ACC112 (cell line): ENCODE results near the gene FERMT2.

ENCODE experiments used
- H2AFZ ChIP-seq: fragments of 200-600 bp; sonication (generic); one replicate; pipeline ENCODE4 v1.6.0; 2017; ENCODE audit warnings: antibody characterized with exemption, low read length; ENCODE audit not compliant: unreplicated experiment
- H3K27ac ChIP-seq: fragments of 200-600 bp; sonication (generic); 2 replicates; pipeline ENCODE4 v1.5.1; 2014; ENCODE audit warnings: low read depth, mild to moderate bottlenecking, antibody characterized with exemption, low read length, moderate library complexity
- H3K27me3 ChIP-seq: fragments of 200-600 bp; sonication (generic); 2 replicates; pipeline ENCODE4 v1.6.1; 2014; ENCODE audit warnings: mild to moderate bottlenecking, antibody characterized with exemption, low read length, moderate library complexity, mixed read lengths; ENCODE audit not compliant: insufficient read depth
- H3K36me3 ChIP-seq: fragments of 200-600 bp; sonication (generic); 2 replicates; pipeline ENCODE4 v1.6.1; 2016; ENCODE audit warnings: mild to moderate bottlenecking, antibody characterized with exemption, low read length, moderate library complexity, mixed read lengths; ENCODE audit not compliant: insufficient read depth
- H3K4me1 ChIP-seq: fragments of 200-600 bp; sonication (generic); one replicate; pipeline ENCODE4 v1.6.1; 2016; ENCODE audit warnings: low read length, mixed read lengths; ENCODE audit not compliant: insufficient read depth, unreplicated experiment, control insufficient read depth
- H3K4me3 ChIP-seq: fragments of 200-600 bp; sonication (generic); 2 replicates; pipeline ENCODE4 v1.5.1; 2014; ENCODE audit warnings: mild to moderate bottlenecking, low read depth, low read length
- H3K79me2 ChIP-seq: fragments of 200-600 bp; sonication (generic); one replicate; pipeline ENCODE4 v1.6.0; 2016; ENCODE audit warnings: low read length; ENCODE audit not compliant: control insufficient read depth, unreplicated experiment, insufficient read depth

Gene FERMT2

DNA sequence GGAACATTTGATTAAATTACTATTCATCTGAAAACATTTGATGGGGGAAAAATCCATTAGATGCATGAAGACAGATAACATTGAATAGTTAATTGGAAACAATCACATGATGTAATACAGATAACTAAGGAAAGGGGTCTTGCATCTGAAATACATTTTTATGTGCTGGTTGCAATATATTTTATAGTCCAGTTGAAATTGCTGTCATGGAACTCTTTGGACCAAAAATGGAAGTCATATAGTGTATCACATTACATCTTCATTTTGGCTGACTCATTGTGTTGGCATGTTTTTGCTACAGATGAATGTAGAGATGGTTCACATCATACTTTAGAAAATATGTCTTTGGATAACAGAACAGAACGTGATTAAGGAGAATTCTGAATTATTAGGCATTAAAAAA is 116.4 kb downstream of the FERMT2 start:
- Histone ChIP-seq H2AFZ (no peak overlapping the region), H3K36me3 (no peaks in the 10 kb centered on the region), H3K4me1 (peaks cover 46% of the 10 kb centered on the region), H3K4me3 (no peak overlapping the region), H3K27ac (peak overlapping the region; percentile 99), H3K79me2 (no peaks in the 10 kb centered on the region), H3K27me3 (no peaks in the 10 kb centered on the region)

DNA sequence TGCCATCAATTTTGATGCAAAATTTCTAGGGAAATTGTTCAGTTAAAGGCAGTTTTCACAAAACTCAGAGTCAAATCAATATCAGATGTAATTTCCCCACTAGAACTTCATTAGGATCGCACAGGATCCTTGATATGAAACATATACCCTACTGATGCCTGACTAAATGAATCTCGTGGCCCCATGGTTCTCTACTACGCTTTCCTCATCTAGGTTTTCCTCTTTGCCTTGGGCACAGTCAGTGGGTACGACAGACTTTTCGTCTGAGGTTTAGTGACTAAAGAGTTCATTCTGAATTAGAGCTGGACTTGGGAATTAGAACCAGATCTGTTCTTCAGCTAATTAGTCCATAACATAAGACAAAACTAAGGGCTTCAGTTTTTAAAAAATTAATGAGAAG is 117.0 kb downstream of the FERMT2 start:
- no peak overlapping the region for H3K4me3 ChIP-seq
- H3K27ac ChIP-seq: peak overlapping the region; percentile 99
- H3K36me3 ChIP-seq: no peaks in the 10 kb centered on the region
- H2AFZ ChIP-seq: peak overlapping the region; percentile 20
- H3K27me3 ChIP-seq: no peaks in the 10 kb centered on the region
- H3K4me1 ChIP-seq: peaks cover 46% of the 10 kb centered on the region
- H3K79me2 ChIP-seq: no peaks in the 10 kb centered on the region

DNA sequence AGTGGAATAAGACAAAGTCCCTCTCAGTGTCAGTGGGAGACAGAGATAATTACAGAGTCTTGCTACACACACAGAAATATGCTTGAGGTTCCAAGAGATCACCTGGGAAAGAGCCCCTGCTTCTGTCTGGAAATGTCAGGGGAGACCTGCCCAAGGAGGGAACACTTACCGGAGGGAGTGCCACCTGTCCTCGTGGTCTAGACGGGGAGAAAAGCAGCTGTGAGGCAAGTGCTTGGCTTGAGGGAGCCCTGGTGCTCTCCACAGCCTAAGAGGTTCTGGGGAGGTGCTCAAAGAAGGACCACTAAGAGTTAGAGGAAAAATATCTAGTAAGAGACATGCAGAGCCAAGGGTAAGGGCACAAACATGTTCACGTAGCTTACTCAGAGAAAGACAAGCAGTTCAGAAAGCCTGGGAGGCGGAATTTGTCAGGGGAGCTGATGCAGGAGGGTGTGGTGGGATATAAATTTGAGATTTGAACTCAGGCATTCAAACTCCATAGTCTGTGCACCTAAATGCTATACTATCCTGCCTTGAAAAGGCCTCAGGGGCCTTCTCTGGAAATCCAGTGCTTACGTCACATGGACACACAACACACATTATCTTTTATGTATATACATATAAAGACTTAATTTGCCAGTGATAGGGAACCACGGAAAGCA is 121.2 kb downstream of the FERMT2 start:
- H2AFZ ChIP-seq: no peak overlapping the region
- peaks cover 28% of the 10 kb centered on the region for H3K4me1 ChIP-seq
- no peak overlapping the region for H3K4me3 ChIP-seq
- H3K79me2 ChIP-seq: no peaks in the 10 kb centered on the region
- H3K36me3 ChIP-seq: no peaks in the 10 kb centered on the region
- no peaks in the 10 kb centered on the region for H3K27me3 ChIP-seq
- no peak overlapping the region for H3K27ac ChIP-seq

DNA sequence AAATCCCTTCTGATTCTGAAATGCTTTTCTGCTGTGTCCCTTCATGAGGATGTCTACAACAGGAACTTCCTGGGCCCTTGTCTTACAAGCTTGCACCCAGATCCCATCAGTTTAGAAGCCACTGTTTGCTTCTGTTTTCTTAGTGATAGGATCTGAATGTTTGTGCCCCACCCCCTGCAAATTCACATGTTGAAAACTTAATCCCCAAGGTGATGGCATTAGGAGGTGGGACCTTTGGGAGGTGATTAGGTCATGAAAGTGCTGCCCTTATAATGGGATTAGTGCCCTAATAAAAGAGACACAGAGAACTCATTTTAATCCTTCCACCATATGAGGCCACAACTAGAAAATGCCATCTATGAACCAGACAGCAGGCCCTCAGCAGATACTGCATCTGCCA is 123.4 kb downstream of the FERMT2 start:
- H3K4me3 ChIP-seq: no peak overlapping the region
- no peaks in the 10 kb centered on the region for H3K36me3 ChIP-seq
- H3K27me3 ChIP-seq: no peaks in the 10 kb centered on the region
- no peaks in the 10 kb centered on the region for H3K79me2 ChIP-seq
- peaks cover 21% of the 10 kb centered on the region for H3K4me1 ChIP-seq
- H3K27ac ChIP-seq: no peak overlapping the region
- no peak overlapping the region for H2AFZ ChIP-seq

DNA sequence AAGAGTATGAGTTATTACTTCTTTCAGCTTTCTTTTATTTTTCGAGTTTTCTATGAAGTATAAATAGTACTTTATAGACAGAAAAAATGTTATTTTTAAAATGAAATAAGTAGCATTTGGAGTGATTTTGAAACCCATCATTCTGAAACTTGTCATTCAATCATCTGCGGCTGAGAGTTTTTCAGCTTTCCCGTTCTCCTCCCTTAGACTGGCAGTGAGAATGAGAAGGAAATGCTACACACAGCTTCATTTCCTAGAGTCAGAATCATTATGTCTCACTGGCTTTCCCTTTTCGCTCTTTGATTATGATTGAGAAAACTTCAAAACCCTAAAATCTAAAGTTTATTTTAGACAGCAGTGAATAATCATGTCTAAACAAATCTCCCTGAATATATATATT is 125.8 kb downstream of the FERMT2 start:
- H3K79me2 ChIP-seq: no peaks in the 10 kb centered on the region
- no peaks in the 10 kb centered on the region for H3K36me3 ChIP-seq
- H2AFZ ChIP-seq: peak overlapping the region; percentile 12
- no peak overlapping the region for H3K4me3 ChIP-seq
- H3K4me1 ChIP-seq: peaks cover 9% of the 10 kb centered on the region
- no peaks in the 10 kb centered on the region for H3K27me3 ChIP-seq
- H3K27ac ChIP-seq: no peak overlapping the region

DNA sequence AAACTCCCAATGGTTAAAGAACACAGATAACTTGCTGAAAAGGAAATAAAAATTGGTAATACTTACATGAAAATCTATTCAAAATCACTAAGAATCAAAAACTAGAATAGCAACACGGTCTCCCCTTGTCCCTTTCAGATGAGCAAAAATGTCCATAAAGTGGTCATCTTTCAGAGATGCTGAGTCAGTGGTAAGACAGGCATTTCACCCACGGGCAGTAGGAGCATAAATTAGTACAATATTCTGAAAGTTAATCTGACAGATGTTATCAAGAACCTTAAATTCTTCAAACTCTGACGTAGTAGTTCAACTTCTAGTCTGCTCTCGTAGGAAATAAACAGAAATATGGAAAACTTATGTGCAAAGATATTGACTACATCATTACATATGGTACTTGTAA is 126.4 kb downstream of the FERMT2 start:
- H3K4me3 ChIP-seq: no peak overlapping the region
- no peaks in the 10 kb centered on the region for H3K36me3 ChIP-seq
- H3K4me1 ChIP-seq: peaks cover 9% of the 10 kb centered on the region
- H3K27ac ChIP-seq: 0 out of 2 replicates have a peak overlapping the region, but pooled peaks have one; percentile 0
- no peaks in the 10 kb centered on the region for H3K27me3 ChIP-seq
- peak overlapping the region; percentile 41 for H2AFZ ChIP-seq
- H3K79me2 ChIP-seq: no peaks in the 10 kb centered on the region

DNA sequence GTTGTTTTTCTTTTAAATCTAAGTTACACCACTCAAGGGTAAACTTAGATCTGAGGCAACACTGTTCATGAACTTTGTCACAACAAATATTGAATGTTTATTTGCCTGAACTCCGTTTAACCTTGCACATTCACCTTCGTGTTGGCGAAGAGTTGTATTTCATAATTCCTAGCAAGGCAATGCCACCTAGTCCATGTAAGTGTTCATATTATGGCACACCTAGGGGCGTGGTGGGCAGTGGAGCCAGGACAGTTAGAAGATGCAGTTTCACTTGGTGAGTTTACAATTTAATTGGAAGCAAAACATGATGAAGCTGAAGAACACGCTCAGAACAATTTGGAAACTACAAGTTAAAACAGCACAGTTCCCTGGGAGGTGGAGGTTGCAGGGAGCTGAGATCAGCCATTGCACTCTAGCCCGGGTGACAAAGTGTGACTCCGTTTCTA is 129.0 kb downstream of the FERMT2 start:
- Histone ChIP-seq H3K4me1 (peaks cover 9% of the 10 kb centered on the region), H3K79me2 (no peaks in the 10 kb centered on the region), H2AFZ (no peak overlapping the region), H3K36me3 (no peaks in the 10 kb centered on the region), H3K27me3 (no peaks in the 10 kb centered on the region), H3K27ac (no peak overlapping the region), H3K4me3 (no peak overlapping the region)

DNA sequence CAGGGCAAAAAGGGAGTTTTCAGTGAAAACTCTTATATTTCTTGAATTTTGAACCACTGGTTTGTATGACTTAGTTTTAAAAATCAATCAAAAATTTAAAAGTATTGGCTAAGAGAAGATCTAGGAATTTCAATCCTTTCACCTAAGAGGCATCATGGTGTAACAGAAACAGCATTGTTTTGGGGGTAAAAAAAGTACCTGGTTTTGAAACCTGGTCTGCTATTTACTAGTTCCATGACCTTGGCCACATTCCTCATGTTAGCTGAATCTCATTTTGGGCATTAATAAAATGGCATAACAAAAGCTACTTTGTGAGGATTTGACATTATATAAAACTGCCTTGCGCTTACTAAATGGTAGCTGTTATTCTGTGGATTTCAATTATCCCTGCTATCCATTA is 142.7 kb downstream of the FERMT2 start:
- H3K4me1 ChIP-seq: peaks cover 6% of the 10 kb centered on the region
- H3K27ac ChIP-seq: no peak overlapping the region
- H2AFZ ChIP-seq: no peak overlapping the region
- H3K4me3 ChIP-seq: no peak overlapping the region
- H3K27me3 ChIP-seq: no peaks in the 10 kb centered on the region
- H3K79me2 ChIP-seq: no peaks in the 10 kb centered on the region
- H3K36me3 ChIP-seq: no peaks in the 10 kb centered on the region
